HG03575 (cell line): ENCODE measurements around the gene MAPK4.

Source experiments
- ATAC-seq: cut with Tn5 transposase; IDR thresholded peaks from one replicate; pipeline ENCODE4 v1.9.1; 2021; ENCODE audit not compliant: unreplicated experiment, insufficient number of reproducible peaks, low FRiP score; ENCODE audit errors: extremely low read depth

MAPK4 gene

GRCh38 chr18:50729986-50730385, 170.1 kb downstream of the MAPK4 start:
- ATAC-seq = no peak

GRCh38 chr18:50734342-50734741, 174.5 kb downstream of the MAPK4 start:
- no peak for ATAC-seq

GRCh38 chr18:50734886-50735285, 175.0 kb downstream of the MAPK4 start:
- no peak for ATAC-seq

- no peak for ATAC-seq
These were observed 177.2 kb downstream of the MAPK4 start for GRCh38 chr18:50737127-50737526.

- ATAC-seq = no peak
These were observed 178.3 kb downstream of the MAPK4 start for GRCh38 chr18:50738098-50738757.

- ATAC-seq = no peak
These were observed 183.1 kb downstream of the MAPK4 start for GRCh38 chr18:50742952-50743351.

GRCh38 chr18:50744253-50744652, 184.4 kb downstream of the MAPK4 start:
- no peak for ATAC-seq

- ATAC-seq = no peak
These were observed 186.1 kb downstream of the MAPK4 start for GRCh38 chr18:50745945-50746344.

- ATAC-seq = no peak
These were observed 188.0 kb downstream of the MAPK4 start for GRCh38 chr18:50747849-50748242.

GRCh38 chr18:50748243-50749229, 188.6 kb downstream of the MAPK4 start:
- ATAC-seq = no peak

GRCh38 chr18:50749421-50749820, 189.5 kb downstream of the MAPK4 start:
- ATAC-seq = no peak

- ATAC-seq = no peak
These were observed 190.1 kb downstream of the MAPK4 start for GRCh38 chr18:50749945-50750344.

GRCh38 chr18:50750546-50750945, 190.7 kb downstream of the MAPK4 start:
- no peak for ATAC-seq

- no peak for ATAC-seq
These were observed 191.6 kb downstream of the MAPK4 start for GRCh38 chr18:50751490-50751889.

GRCh38 chr18:50751947-50752346, 192.1 kb downstream of the MAPK4 start:
- no peak for ATAC-seq

GRCh38 chr18:50753311-50753710, 193.4 kb downstream of the MAPK4 start:
- no peak for ATAC-seq

- no peak for ATAC-seq
These were observed 194.4 kb downstream of the MAPK4 start for GRCh38 chr18:50754297-50754696.

- no peak for ATAC-seq
These were observed 197.5 kb downstream of the MAPK4 start for GRCh38 chr18:50757358-50757757.

- no peak for ATAC-seq
These were observed 209.6 kb downstream of the MAPK4 start for GRCh38 chr18:50769463-50769862.

GRCh38 chr18:50775207-50775606, 215.3 kb downstream of the MAPK4 start:
- no peak for ATAC-seq
